CD4-positive, alpha-beta T cell treated with Interleukin-21 for 1 hour (primary cell): ENCODE measurements around the gene SLC7A6.

Source experiments
- DNase-seq: peaks from one replicate; pipeline ENCODE4 v3.0.0-alpha.2; 2020

The SLC7A6 gene

GRCh38 chr16:68310774-68311511 is 46.6 kb downstream of the SLC7A6 start, which contains the start of the genes PRMT7 and SLC7A6OS:
Gene PRMT7 (plus strand): TSS chr16:68311019. CDS start chr16:68315980, 4,961 bp downstream.
Gene SLC7A6OS (minus strand): TSS chr16:68310946. CDS start chr16:68310926, 20 bp downstream.
- DNase-seq, result peak; percentile 93

- DNase-seq, result no peak
Measured at GRCh38 chr16:68313116-68313515, 48.8 kb downstream of the SLC7A6 start.

- DNase-seq, result no peak
Measured at GRCh38 chr16:68319185-68319908, 55.0 kb downstream of the SLC7A6 start.

- DNase-seq, result no peak
Measured at GRCh38 chr16:68324336-68324735, 60.0 kb downstream of the SLC7A6 start.

- no peak for DNase-seq
Measured at GRCh38 chr16:68324780-68325357, 60.5 kb downstream of the SLC7A6 start.

- DNase-seq, result peak; percentile 84
Measured at GRCh38 chr16:68328151-68328859, 64.0 kb downstream of the SLC7A6 start.

- DNase-seq, result no peak
Measured at GRCh38 chr16:68328860-68329390, 64.6 kb downstream of the SLC7A6 start.

- DNase-seq, result no peak
Measured at GRCh38 chr16:68331879-68332410, 67.6 kb downstream of the SLC7A6 start.

GRCh38 chr16:68332411-68333121 is 68.2 kb downstream of the SLC7A6 start:
- DNase-seq, result no peak

GRCh38 chr16:68335175-68335574 is 70.8 kb downstream of the SLC7A6 start:
- DNase-seq, result no peak

- DNase-seq, result no peak
Measured at GRCh38 chr16:68338326-68339119, 74.2 kb downstream of the SLC7A6 start.

GRCh38 chr16:68339214-68339613 is 74.9 kb downstream of the SLC7A6 start:
- DNase-seq, result no peak

- DNase-seq, result no peak
Measured at GRCh38 chr16:68342620-68343019, 78.3 kb downstream of the SLC7A6 start.

GRCh38 chr16:68343137-68343536 is 78.8 kb downstream of the SLC7A6 start:
- DNase-seq, result no peak

- no peak for DNase-seq
Measured at GRCh38 chr16:68344252-68344651, 79.9 kb downstream of the SLC7A6 start.

- no peak for DNase-seq
Measured at GRCh38 chr16:68345351-68345810, 81.1 kb downstream of the SLC7A6 start.

GRCh38 chr16:68345958-68346635 is 81.8 kb downstream of the SLC7A6 start:
- DNase-seq, result no peak

- DNase-seq, result no peak
Measured at GRCh38 chr16:68346892-68347480, 82.7 kb downstream of the SLC7A6 start.

- DNase-seq, result no peak
Measured at GRCh38 chr16:68347605-68348004, 83.3 kb downstream of the SLC7A6 start.
